Ovary (tissue), 3 donors: ENCODE measurements around the gene TCFL5.

Experiments
- CTCF ChIP-seq, 3 donors: fragments of 450-650 bp in 2 of 3; fragments of 200-600 bp in 1 of 3; IDR thresholded peaks; one replicate each; pipeline versions ENCODE4 v1.5.1 to v1.8.0; 2016 to 2022; ENCODE audit warnings: antibody characterized with exemption in 3 of 3, mild to moderate bottlenecking in 1 of 3
- POLR2A ChIP-seq: fragments of 450-650 bp; IDR thresholded peaks from one replicate; pipeline ENCODE4 v1.6.1; 2017; ENCODE audit warnings: antibody characterized with exemption, mild to moderate bottlenecking, moderate library complexity
- donor health status: DM: no; HTN: no; CAD: no.

GRCh38 chr20:62896526-62896925, 34.9 kb upstream of the TCFL5 start:
- TF ChIP-seq CTCF (IDR thresholded peaks at IDR 0.05) (no peak), POLR2A (no peak)
